Peyer's patch (tissue), 4 donors: ENCODE results near the gene PARD3B. TPM values are rescaled to one million over a fixed set of nuclear protein-coding genes. Genes with fewer than 3 reads are reported as not detected.

ENCODE experiments used
- DNase-seq, 3 donors: peaks; one replicate each; pipeline ENCODE4 v3.0.0-alpha.2; 2017 to 2019
- H3K27ac ChIP-seq, 4 donors: fragments of 200-600 bp; sonication (generic); one replicate each; pipeline ENCODE4 v1.5.1; 2016 to 2019
- H3K27me3 ChIP-seq, 2 donors: fragments of 200-600 bp; sonication (generic); one replicate each; pipeline ENCODE4 v1.5.1; 2019
- H3K36me3 ChIP-seq, 3 donors: fragments of 200-600 bp; sonication (generic); one replicate each; pipeline ENCODE4 v1.5.1; 2016 to 2019
- H3K4me1 ChIP-seq, 4 donors: fragments of 200-600 bp; sonication (generic); one replicate each; pipeline ENCODE4 v1.5.1; 2016 to 2019
- H3K4me3 ChIP-seq, 4 donors: fragments of 200-600 bp; sonication (generic); 1 replicate in 3 of 4; 2 replicates in 1 of 4; pipeline ENCODE4 v1.5.1; 2016 to 2019; ENCODE audit warnings: mild to moderate bottlenecking in 1 of 4
- H3K9me3 ChIP-seq, 4 donors: fragments of 200-600 bp; sonication (generic); one replicate each; pipeline ENCODE4 v1.5.1; 2016 to 2019; ENCODE audit warnings: mild to moderate bottlenecking in 1 of 4
- POLR2A ChIP-seq, 2 donors: fragments of 450-650 bp; IDR thresholded peaks; one replicate each; pipeline ENCODE4 v1.5.1; 2017; ENCODE audit warnings: antibody characterized with exemption in 2 of 2, mild to moderate bottlenecking in 2 of 2, moderate library complexity in 2 of 2
- total RNA-seq, 4 donors: library from RNA; depleted of rRNA; stranded (reverse); fragments of >200 nt; gene quantifications; one replicate each; pipeline ENCODE4 v1.1.0, GENCODE V29; 2016
- TF ChIP-seq, protein P1 (sequence below), 6 experiments: fragments of 450-650 bp in 4 of 6; fragments of 200-600 bp in 2 of 6; sonication (generic) in 1 of 6; IDR thresholded peaks; one replicate each; pipeline ENCODE4 v1.5.1; 2017 to 2019; ENCODE audit warnings: antibody characterized with exemption in 6 of 6, mild to moderate bottlenecking in 3 of 6, moderate library complexity in 1 of 6

Gene PARD3B
- total RNA-seq, 4 donors from 2014 or later = 19.6 to 52.0 (median 40.6) TPM

DNA sequence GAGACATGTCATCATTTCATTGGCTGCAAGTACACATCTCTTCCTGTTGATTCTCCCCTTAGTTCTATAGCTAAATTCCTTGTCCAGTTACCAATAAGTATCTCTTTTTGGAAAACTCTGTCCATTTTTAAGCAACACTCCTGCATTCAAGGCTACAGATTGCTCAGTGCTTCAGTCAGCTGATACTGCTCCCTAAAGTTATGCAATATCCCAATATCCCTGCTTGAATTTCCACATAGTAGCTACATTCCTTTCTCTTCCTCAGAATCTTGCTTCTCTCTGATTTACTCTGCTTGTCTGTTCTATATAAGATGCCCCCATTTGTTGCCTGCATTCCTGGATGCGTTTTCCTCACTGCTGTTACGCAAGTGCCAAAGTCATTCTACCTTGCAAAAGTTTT is 109.8 kb downstream of the PARD3B start:
- no peak overlapping the region for H3K4me3 ChIP-seq
- no peak for TF ChIP-seq POLR2A (IDR thresholded peaks at IDR 0.05)
- TF ChIP-seq, protein P1, sequence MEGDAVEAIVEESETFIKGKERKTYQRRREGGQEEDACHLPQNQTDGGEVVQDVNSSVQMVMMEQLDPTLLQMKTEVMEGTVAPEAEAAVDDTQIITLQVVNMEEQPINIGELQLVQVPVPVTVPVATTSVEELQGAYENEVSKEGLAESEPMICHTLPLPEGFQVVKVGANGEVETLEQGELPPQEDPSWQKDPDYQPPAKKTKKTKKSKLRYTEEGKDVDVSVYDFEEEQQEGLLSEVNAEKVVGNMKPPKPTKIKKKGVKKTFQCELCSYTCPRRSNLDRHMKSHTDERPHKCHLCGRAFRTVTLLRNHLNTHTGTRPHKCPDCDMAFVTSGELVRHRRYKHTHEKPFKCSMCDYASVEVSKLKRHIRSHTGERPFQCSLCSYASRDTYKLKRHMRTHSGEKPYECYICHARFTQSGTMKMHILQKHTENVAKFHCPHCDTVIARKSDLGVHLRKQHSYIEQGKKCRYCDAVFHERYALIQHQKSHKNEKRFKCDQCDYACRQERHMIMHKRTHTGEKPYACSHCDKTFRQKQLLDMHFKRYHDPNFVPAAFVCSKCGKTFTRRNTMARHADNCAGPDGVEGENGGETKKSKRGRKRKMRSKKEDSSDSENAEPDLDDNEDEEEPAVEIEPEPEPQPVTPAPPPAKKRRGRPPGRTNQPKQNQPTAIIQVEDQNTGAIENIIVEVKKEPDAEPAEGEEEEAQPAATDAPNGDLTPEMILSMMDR (IDR thresholded peaks at IDR 0.05) = no peak
- no peaks in the 10 kb centered on the region for H3K27me3 ChIP-seq
- no peaks in the 10 kb centered on the region for H3K4me1 ChIP-seq
- no peak for DNase-seq
- peaks cover 0 to 2% (median 0%) of the 10 kb centered on the region in 4 donors for H3K9me3 ChIP-seq
- H3K27ac ChIP-seq = no peak overlapping the region
- no peaks in the 10 kb centered on the region for H3K36me3 ChIP-seq

DNA sequence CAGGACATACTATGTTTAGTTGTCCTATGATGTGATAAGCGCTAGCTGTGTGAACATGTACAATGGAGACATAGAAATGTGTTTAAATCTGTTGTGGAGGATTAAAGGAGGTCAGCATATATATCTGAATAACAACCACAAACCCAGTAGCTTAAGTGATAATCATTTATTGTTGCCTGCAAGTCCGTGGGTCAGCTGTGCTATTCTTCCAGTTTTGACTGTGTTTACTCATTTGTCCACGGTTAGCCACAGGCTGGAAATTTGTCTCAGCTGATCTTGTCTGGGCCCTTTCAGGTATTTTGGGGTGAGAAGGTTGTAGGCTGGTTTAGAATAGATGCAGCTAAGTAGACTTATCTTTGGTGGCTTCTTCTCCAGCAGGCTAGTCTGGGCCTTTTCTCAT is 110.4 kb downstream of the PARD3B start:
- TF ChIP-seq, protein P1 (IDR thresholded peaks at IDR 0.05) = no peak
- TF ChIP-seq POLR2A (IDR thresholded peaks at IDR 0.05) = no peak
- Histone ChIP-seq H3K4me3 (no peak overlapping the region), H3K27me3 (no peaks in the 10 kb centered on the region), H3K4me1 (no peaks in the 10 kb centered on the region), H3K27ac (no peak overlapping the region), H3K9me3 (peaks cover 0 to 2% (median 0%) of the 10 kb centered on the region in 4 donors), H3K36me3 (no peaks in the 10 kb centered on the region)
- DNase-seq = no peak

DNA sequence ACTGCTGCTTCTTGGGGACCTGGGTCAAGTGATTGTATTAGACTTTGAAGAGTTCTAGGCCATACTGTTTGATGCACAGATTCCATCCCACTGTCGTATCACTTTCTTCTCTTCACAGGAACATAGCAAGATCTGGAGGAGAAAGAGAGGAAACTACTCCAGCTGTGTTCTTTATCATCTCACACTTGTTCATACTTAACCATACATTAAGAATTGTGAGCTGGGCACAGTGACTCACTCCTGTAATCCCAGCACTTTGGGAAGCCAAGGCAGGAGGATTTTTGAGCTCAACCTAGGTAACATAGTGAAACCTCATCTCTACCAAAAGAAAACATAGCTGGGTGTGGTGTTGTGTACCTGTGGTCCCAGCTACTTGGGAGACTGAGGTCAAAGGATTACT is 111.7 kb downstream of the PARD3B start:
- Histone ChIP-seq H3K4me1 (no peaks in the 10 kb centered on the region), H3K9me3 (peaks cover 0 to under 1% (median 0%) of the 10 kb centered on the region in 4 donors), H3K27ac (no peak overlapping the region), H3K27me3 (no peaks in the 10 kb centered on the region), H3K4me3 (no peak overlapping the region), H3K36me3 (no peaks in the 10 kb centered on the region)
- no peak for TF ChIP-seq POLR2A (IDR thresholded peaks at IDR 0.05)
- TF ChIP-seq, protein P1 (IDR thresholded peaks at IDR 0.05) = no peak
- DNase-seq = no peak

DNA sequence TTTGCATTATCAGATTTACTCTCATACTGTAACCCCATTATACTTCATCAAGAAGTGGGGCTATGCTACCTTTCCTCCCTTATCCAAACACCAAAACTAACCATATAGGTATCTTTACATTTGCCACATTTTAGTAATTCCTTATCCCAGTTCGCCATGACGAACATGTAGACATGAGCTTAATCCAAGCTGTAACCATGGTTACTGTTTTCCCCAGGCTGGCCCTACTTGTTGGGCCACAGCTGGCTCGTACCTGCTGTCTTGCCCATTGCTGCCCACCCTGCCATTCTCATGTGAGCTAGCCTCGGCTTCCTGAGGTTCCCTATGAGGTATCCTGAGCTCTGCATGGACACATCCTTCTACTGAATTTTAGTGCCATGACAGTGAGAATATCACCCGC is 117.7 kb downstream of the PARD3B start:
- H3K27ac ChIP-seq = no peak overlapping the region
- no peaks in the 10 kb centered on the region for H3K36me3 ChIP-seq
- no peak overlapping the region for H3K4me3 ChIP-seq
- H3K9me3 ChIP-seq = no peaks in the 10 kb centered on the region
- H3K4me1 ChIP-seq = no peaks in the 10 kb centered on the region
- DNase-seq = no peak
- no peaks in the 10 kb centered on the region for H3K27me3 ChIP-seq
- TF ChIP-seq, protein P1 (IDR thresholded peaks at IDR 0.05) = no peak
- TF ChIP-seq POLR2A (IDR thresholded peaks at IDR 0.05) = no peak

DNA sequence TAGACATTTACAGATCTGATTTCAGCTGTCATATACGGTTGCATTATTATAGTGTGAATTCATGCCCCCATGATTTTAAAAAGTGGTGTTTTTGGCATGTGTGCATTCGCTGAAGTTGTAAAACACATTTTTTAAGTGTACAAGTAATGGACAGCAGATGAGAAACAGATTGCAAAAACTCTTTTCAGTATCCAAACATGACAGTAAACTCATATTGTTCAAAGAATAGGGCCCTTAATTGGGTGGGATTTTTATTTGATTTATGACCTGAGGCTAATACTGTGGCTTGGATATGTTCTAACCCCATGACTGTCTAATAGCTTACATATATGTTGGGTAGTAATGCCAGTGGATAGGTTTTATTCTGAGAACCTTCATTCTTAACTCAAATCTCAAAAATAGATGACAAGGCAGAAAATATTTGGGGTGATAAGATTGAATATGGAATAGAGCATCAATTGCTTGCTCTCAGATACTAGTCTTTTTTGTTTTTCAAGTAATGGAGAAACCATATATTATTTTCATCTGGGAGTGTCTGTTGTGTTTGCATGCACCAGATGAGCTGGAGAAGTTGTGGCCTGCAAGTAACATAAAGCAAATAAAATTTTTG is 118.6 kb downstream of the PARD3B start:
- DNase-seq = no peak
- no peak overlapping the region for H3K4me3 ChIP-seq
- no peaks in the 10 kb centered on the region for H3K36me3 ChIP-seq
- no peaks in the 10 kb centered on the region for H3K4me1 ChIP-seq
- no peaks in the 10 kb centered on the region for H3K9me3 ChIP-seq
- H3K27me3 ChIP-seq = no peaks in the 10 kb centered on the region
- H3K27ac ChIP-seq = no peak overlapping the region
- TF ChIP-seq, protein P1 (IDR thresholded peaks at IDR 0.05) = no peak
- TF ChIP-seq POLR2A (IDR thresholded peaks at IDR 0.05) = no peak

DNA sequence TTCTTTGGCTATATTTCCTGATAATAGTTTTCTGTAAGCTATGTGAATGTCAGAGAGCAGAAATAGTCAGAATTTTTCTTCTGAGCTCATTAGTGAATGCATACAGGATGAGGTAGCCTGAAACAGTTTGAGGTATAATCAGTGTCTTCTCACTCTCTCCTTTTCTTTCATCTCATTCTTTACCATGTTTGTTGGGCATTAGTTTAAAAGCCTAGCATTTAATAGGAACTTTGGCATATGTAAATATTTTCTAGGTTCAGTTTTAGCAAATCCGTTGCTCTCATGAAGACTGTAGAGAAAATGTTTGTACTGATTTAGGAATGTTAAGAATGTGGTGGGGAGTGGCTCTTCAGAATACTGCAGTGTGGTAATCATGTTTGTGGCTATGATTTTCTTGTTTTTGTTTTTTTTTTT is 119.4 kb downstream of the PARD3B start:
- no peak for DNase-seq
- no peak for TF ChIP-seq POLR2A (IDR thresholded peaks at IDR 0.05)
- TF ChIP-seq, protein P1 (IDR thresholded peaks at IDR 0.05) = no peak

More for the DNA sequence above, 119.4 kb downstream of the PARD3B start:
- Histone ChIP-seq H3K27ac (no peak overlapping the region), H3K36me3 (no peaks in the 10 kb centered on the region), H3K27me3 (no peaks in the 10 kb centered on the region), H3K9me3 (no peaks in the 10 kb centered on the region), H3K4me3 (no peak overlapping the region), H3K4me1 (no peaks in the 10 kb centered on the region)
